H54 (cell line): Measurements from ENCODE around the gene PPP3R1.

Source experiments
- DNase-seq: peaks from one replicate; pipeline ENCODE4 v3.0.0; 2011; ENCODE audit warnings: low spot score, mixed read lengths; ENCODE audit not compliant: insufficient read length
- FAIRE-seq: peaks from 3 replicates; lab custom pipeline; 2011; peaks lifted over from hg19 to GRCh38; lab: Jason Lieb, UNC
- POLR2A ChIP-seq: IDR thresholded peaks from 2 replicates; pipeline ENCODE4 v1.6.1; 2011; ENCODE audit warnings: low read depth, mild to moderate bottlenecking, low read length

The PPP3R1 gene

DNA sequence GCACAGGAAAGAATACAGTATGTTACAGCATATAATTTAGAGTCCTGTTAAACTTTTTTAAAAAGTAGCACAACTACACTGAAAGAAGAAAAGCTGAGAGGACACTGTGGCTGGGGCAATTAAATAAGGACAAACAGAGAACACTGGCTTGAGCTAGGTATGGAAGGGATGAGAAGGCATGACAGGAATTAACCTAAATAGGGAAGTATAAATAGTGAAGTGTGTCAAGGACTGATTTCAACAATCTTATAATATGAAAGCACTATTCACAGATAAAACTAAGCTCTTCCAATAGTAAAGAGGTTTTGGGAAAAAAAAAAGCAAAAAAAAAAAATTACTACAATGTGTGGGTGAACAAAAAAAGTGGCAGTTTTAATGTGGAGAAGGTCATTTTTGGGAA lies 45.5 kb downstream of the PPP3R1 start:
- FAIRE-seq (no peak), DNase-seq (no peak)
- no peak for TF ChIP-seq POLR2A

DNA sequence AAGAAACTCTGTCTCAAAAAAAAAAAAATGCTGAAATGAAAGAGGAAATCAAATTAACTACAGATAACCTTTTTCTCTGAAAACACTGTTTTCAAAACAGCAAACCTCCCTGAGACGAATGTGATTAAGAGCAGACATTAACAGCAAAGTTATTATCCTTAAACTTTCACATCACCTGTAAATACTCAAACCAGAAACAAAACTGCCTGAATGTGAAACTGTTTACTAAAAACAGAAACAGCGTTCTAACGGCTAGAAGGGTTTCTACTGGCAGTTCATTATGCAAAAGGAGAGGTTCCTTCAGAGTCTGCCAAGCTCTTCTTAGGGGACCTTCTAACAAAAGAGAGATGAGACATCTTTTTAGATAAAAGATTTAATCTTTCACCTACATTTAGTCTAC lies 48.7 kb downstream of the PPP3R1 start:
- no peak for TF ChIP-seq POLR2A
- no peak for FAIRE-seq
- DNase-seq, result no peak

DNA sequence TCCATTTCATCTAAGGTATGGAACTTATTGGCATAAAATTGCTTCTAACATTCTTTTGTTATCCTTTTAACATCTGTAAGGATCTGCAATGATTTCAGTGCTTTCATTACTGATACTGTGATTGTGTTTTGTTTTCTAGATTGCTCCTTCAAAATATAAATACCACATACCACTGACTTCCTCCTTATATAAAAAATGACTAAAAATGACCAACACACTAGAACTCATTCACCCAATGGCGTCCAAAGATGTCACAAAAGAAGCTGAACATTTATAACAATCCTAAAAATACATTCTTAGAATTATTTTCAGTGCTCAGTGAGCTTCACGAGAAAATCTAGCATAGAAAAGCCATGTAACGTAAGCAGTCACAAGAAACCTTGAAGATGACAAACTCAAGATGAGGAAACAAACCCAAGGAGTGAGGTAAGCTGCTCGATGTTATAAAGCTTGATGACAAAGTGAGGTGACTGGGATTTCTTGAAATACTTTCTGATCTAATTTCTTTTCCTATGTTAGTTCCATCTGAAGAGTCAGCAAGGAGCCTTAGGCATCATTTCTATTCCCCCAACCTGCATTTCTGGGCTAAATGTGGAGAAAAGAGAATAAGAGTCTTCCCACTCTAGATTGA lies 52.1 kb downstream of the PPP3R1 start:
- FAIRE-seq (peak; percentile 60), DNase-seq (no peak)
- no peak for TF ChIP-seq POLR2A

DNA sequence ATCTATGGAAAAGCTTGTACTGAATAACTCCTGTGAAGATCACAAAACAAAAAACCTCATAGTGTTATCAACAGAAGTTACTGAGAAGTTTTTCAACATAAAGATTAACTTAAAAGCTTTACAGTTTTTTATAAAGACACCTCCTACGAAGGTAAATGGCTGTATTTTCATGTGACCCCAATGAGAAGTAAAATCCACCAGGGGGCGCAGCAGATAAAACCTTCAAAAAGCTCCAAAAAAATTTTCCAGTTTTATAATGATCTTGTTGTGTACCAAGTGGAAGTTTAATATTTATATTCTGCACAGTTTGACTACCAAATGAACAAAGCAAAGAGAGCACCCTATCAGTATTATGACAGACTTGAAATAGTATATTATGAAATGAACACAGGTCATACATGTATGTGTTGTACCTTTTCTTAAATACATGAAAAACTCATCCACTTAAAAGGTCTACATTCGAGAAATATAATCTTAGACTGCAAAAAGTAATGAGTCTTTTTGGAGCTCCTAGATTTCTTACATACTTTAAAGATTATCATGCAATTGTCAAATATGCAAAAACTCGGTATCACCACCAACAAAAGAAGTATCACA lies 56.1 kb downstream of the PPP3R1 start:
- FAIRE-seq (no peak), DNase-seq (no peak)
- no peak for TF ChIP-seq POLR2A

DNA sequence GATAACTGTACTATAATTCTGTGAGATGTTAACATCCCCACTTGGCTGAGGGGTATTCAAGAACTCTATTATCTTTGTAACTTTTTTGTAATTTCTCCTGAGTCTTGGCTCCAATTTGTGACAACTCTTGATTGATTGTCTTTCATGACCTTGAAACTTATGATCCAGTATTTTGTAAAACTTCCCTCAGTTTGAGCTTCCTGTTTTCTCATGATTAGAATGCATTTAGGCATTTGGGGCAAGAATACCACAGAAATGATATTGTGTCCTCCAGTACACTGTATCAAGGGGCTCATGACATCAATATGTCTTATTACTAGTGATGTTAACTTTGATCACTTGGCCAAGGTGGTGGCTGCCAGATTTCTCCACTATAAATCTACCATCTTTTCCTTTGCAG lies 57.2 kb downstream of the PPP3R1 start:
- no peak for TF ChIP-seq POLR2A
- FAIRE-seq, result peak; percentile 83
- DNase-seq, result no peak

DNA sequence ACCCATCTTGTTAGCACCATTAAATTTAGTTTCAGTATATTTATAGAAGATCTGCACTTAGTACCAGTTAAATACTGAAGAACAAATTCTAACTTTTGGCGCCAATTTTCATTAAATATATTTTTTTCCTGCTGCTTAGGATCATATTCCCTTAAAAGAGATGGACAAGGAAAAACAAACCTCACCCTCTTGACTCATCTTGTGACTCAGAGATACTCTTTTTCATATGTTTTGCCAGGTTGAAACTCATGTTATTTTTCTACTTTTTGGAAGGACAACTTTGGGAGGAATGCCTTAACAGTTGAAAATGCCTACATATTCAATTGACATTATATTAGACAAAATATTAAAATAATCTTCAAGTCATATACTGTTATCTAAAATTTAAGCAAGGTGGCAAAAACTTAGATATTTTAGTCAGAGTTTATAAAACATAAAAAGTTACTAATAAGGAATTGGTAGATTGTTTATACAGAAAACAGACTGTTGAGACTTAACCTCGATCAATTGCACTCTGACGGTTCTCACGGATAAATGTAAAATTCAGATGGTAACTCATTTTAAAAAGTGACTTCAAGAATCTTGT lies 58.5 kb downstream of the PPP3R1 start:
- no peak for TF ChIP-seq POLR2A
- FAIRE-seq (peak; percentile 91), DNase-seq (no peak)

DNA sequence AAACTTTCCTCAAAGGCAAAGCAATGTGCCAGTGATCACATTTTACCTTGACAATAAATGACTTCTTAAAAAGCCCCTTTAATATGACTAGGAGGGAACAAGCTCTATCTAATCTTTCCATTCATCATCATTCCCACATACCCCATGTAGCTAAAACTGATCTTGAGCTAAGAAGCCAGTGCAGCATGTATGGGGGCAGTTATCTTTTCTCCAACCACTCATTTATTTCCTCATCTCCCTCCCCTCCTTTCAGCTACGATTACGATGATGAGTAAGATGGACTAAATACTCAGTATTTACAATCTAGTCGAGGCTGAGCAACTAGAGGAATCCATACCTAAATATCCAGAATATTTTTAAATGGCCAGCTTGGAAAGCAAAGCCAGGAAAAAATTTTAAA lies 59.2 kb downstream of the PPP3R1 start:
- DNase-seq, result no peak
- peak; percentile 55 for FAIRE-seq
- TF ChIP-seq POLR2A, result no peak

DNA sequence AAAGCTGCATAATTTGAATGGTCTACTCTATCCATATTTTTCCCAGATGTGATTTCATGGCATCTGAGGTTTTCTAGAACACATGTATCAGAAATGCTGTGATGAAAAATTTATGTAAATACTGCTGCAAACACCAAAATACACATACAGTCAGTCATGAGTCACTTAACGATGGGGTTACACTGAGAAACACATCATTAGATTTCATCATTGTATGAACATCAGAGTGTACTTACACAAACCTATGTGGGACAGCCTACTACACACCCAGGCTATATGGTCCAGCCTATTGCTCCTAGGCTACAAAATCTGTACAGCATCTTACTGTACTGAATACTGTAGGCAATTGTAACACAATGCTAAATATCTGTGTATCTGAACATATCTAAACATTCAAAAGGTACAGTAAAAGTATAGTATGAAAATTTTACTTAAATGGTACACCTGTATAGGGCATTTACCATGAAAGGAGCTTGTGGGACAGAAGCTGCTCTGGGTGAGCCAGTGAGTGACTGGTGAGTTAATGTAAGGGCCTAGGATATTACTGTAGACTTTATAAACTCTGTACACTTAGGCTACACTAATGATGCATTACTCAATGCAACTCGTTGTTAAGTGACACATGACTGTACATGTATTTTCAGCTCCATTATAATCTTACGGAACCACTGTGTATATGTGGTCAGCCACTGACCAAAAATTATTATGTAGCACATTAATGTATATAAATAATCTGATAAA lies 61.2 kb downstream of the PPP3R1 start:
- TF ChIP-seq POLR2A, result no peak
- FAIRE-seq (peak; percentile 92), DNase-seq (no peak)

DNA sequence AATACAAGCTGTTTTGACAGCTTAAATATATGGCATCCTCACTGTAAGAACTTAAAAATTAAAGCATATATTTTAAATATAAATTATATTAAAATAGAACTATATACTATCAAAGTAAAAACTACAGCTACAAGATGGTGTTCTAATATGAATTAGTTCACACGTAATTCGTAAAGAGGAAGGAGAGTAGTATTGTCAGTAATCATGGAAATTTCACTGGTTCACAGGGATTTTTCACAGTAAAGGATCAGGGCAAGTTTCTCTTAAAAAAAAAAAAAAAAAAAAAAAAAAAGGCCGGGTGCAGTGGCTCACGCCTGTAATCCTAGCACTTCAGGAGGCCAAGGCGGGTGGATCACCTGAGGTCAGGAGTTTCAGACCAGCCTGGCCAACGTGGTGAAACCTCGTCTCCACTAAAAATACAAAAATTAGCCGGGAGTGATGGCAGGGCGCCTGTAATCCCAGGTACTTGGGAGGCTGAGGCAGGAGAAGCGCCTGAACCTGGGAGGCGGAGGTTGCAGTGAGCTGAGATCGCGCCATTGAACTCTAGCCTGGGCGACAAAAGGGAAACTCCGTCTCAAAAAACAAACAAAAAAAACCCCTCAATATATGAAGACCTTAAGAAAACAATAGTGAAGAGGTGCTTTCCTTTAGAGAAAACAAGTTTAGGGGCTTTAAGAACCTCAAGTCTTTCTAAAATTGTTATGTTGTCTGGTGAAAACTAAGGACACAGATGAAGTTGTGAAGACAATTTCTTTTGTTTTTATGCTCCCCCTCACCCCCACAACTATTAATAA lies 62.1 kb downstream of the PPP3R1 start:
- TF ChIP-seq POLR2A, result no peak
- no peak for FAIRE-seq

DNA sequence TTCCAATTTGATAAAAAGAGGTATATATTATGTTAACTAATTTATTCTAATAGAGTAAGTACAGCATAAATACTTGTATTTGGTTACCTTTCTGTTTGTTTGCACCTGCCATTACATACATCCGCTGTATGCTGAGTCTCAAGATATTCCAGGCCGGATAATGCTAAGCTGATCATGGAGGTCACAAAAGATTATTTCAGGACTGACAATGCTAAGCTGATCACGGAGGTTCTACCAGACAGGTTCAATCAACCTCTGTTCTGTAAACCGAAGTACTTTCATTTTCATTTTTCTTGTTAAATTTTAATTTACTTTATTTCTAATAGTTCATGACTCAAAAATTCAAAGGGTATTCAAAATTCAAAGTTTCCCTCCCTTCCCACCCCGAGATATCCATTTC lies 63.5 kb downstream of the PPP3R1 start:
- TF ChIP-seq POLR2A, result no peak
- DNase-seq (no peak), FAIRE-seq (no peak)

More for the DNA sequence above, 62.1 kb downstream of the PPP3R1 start:
- no peak for DNase-seq

DNA sequence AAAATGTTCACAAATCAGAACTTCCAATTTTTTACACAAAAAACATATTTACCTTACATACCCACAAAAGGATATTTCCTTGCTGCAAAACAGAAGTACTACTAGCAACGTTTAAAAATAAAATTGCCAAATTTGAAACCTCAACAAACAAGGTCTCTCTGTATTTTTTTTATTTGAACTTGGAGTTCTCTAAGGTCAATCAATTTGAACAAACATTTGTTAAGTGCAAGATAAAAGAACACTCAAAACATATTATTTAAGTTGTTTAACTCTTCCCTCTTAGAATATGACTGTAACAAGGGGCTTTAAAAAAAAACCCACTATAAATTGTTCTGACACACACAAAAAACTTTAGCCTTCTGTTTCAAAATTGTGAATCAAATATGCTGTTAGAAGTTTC lies 65.0 kb downstream of the PPP3R1 start:
- no peak for DNase-seq
- no peak for TF ChIP-seq POLR2A
- no peak for FAIRE-seq

DNA sequence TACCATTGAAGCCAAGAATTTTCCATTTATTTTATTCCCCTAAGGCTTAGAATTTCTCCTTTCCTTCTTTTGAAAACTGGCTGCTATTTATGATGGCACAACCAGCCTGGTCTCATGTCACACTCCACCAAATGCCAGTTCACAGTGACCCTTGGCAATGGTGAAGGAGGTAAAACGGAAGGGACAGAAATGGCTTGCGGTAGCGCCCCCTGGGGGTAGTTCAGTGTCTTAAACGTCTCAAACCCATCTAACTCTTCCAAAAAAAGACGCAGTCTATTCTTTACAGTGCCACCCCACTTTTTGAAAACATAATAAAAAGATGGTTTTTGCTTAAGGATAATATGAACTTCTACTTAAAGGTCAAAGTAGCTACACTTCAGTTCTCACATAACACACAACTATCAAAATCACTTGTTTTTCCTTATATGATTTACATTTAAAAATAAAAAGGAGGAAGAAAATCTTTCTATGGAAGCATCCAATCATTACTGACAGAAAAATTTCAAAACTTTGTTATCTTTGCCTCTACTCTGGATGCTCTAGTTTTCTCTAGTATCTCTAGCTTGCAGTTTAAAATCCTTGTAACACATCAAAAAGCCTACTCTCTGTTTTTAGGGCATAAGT lies 66.7 kb downstream of the PPP3R1 start:
- TF ChIP-seq POLR2A, result no peak
- peak; percentile 55 for FAIRE-seq
- DNase-seq, result peak; percentile 11

DNA sequence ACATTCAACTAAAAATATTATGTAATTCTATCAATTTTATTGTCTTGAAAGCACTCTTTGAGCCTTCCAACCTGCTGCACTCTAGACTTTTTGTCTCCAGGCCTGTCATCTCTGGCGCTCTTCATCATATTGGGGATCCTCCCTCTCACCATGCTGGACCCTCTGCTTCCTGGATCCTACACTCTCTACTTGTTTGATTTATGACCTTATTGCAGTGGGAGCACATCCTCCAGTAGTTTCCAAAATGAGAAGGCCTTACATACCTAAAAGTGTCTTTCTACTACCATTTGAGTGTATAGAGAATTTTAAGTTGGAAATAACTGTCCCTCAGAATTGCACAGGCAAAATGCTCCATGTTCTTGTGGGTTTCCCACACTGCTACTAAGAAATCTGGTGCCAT lies 69.4 kb downstream of the PPP3R1 start:
- no peak for FAIRE-seq
- no peak for DNase-seq
- TF ChIP-seq POLR2A, result no peak

DNA sequence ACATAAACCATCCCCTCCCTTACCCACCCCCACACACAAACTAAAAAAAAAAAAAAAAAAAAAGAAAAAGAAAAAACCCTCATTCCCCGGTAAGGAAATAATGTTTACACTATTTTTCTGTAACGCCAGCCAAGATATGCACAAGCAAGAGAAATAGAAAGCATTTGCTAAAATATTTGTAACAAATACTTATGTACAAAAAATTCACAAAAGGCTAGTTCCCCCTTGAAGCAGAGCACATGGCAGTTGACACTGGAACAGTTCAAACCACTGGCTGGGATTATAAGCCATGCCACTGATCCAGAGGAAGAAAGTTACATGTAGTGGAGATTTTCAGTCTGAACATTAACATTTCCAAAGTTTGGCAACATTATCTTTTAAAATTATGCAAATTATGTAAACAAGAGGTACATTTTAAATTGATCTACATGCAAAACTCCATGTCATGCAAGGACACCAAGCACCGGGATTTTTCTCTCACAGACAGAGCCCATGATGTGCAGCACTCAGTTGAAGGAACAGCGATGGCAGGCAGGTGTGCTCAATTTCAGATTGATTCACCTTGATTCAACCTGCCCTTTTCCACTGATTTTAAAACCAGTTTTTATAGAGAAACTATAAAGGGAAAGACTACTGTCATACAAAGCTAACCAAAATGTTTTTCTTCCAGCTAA lies 73.2 kb downstream of the PPP3R1 start:
- DNase-seq (no peak), FAIRE-seq (no peak)
- no peak for TF ChIP-seq POLR2A
